HL-60/S4 (cell line): ENCODE results near the gene FAAP100.

Experiments used
- in situ Hi-C: fragments of 300-500 bp; cut with MboI; formaldehyde crosslinking; loops from 2 replicates; pipeline ENCODE4 v1.14.3; 2022; ENCODE audit warnings: low sequenced_read_pairs

The FAAP100 gene

GRCh38 chr17:81492202-81492601 lies 60.0 kb downstream of the FAAP100 start:
- in situ Hi-C loops = no loop called here

GRCh38 chr17:81491761-81492160 lies 60.4 kb downstream of the FAAP100 start:
- in situ Hi-C loops = no loop called here

GRCh38 chr17:81491181-81491581 lies 61.0 kb downstream of the FAAP100 start:
- in situ Hi-C loops = no loop called here

GRCh38 chr17:81489998-81490992 lies 61.9 kb downstream of the FAAP100 start:
- in situ Hi-C loops = loop anchor here (10.0 kb wide), 1 partner anchor 235 kb away; no protein-coding TSS in a partner anchor
